Stimulated activated CD4-positive, alpha-beta T cell treated with anti-CD3 and anti-CD28 coated beads, Interleukin-2, amount 100 ng/mL, for 24 hours (primary cell): ENCODE measurements around the gene COL16A1.

Source experiments
- DNase-seq, 2 donors: peaks; one replicate each; pipeline ENCODE4 v3.0.0-alpha.2; 2020

The COL16A1 gene

GRCh38 chr1:31705080-31705866 is 1.5 kb upstream of the COL16A1 start:
- peak; percentile 63 to 80 for DNase-seq

- DNase-seq, result no peak
Observed at GRCh38 chr1:31704271-31705079, 658 bp upstream of the COL16A1 start.

- DNase-seq, result no peak
Observed at GRCh38 chr1:31702836-31703404, 897 bp downstream of the COL16A1 start.

GRCh38 chr1:31701091-31701736 is 2.6 kb downstream of the COL16A1 start:
- peak; percentile 38 to 48 for DNase-seq

- no peak for DNase-seq
Observed at GRCh38 chr1:31700468-31701090, 3.2 kb downstream of the COL16A1 start.

- DNase-seq, result peak in 1 of 2 donors; percentile 16
Observed at GRCh38 chr1:31699341-31699891, 4.4 kb downstream of the COL16A1 start.

- no peak for DNase-seq
Observed at GRCh38 chr1:31697369-31697984, 6.3 kb downstream of the COL16A1 start.

GRCh38 chr1:31696242-31696641 is 7.6 kb downstream of the COL16A1 start:
- no peak for DNase-seq

GRCh38 chr1:31695327-31695726 is 8.5 kb downstream of the COL16A1 start:
- DNase-seq, result no peak

GRCh38 chr1:31694964-31695313 is 8.9 kb downstream of the COL16A1 start:
- no peak for DNase-seq

GRCh38 chr1:31694069-31694963 is 9.5 kb downstream of the COL16A1 start:
- DNase-seq, result no peak

- DNase-seq, result no peak
Observed at GRCh38 chr1:31693231-31693630, 10.6 kb downstream of the COL16A1 start.

GRCh38 chr1:31691951-31692350 is 11.9 kb downstream of the COL16A1 start:
- no peak for DNase-seq

GRCh38 chr1:31691446-31691845 is 12.4 kb downstream of the COL16A1 start:
- DNase-seq, result no peak

- no peak for DNase-seq
Observed at GRCh38 chr1:31690921-31691320, 12.9 kb downstream of the COL16A1 start.

GRCh38 chr1:31689854-31690253 is 14.0 kb downstream of the COL16A1 start:
- no peak for DNase-seq

GRCh38 chr1:31689379-31689778 is 14.4 kb downstream of the COL16A1 start:
- no peak for DNase-seq

GRCh38 chr1:31688233-31688918 is 15.4 kb downstream of the COL16A1 start:
- DNase-seq, result no peak

- DNase-seq, result no peak
Observed at GRCh38 chr1:31687601-31688000, 16.2 kb downstream of the COL16A1 start.

- no peak for DNase-seq
Observed at GRCh38 chr1:31685795-31686194, 18.0 kb downstream of the COL16A1 start.
